Activated CD8-positive, alpha-beta memory T cell treated with anti-CD3 and anti-CD28 coated beads, Interleukin-2, amount 10 ng/mL, durations not matched to agents 7 days and 5 days (primary cell): ENCODE results near the gene MED10. TPM values are rescaled to one million over a fixed set of nuclear protein-coding genes. Genes with fewer than 3 reads are reported as not detected.
A peak's percentile ranks its signal among the peaks of the same experiment; 100 is the strongest.
"Not testable (repeated sequence)": the region's sequence is repeated elsewhere in the genome, so short reads cannot be mapped to it uniquely, and the experiment has no call there.

Source experiments
- ATAC-seq: fragments of 150-1000 bp; cut with Tn5 transposase; one replicate; pipeline ENCODE4 v1.10.0; 2021; ENCODE audit warnings: moderate library complexity
- CTCF ChIA-PET: fragments of 350-600 bp; sonication (Branson Sonifier 250); formaldehyde crosslinking; loops from one replicate; lab custom pipeline; 2021; ENCODE audit warnings: antibody characterized with exemption; lab: Charles Lee
- DNase-seq: peaks from one replicate; pipeline ENCODE4 v3.0.0-alpha.2; 2020
- H3K27ac Mint-ChIP-seq: one replicate; pipeline ENCODE4 v1.8.0; 2021; ENCODE audit warnings: mild to moderate bottlenecking, mixed read lengths
- H3K27me3 Mint-ChIP-seq: one replicate; pipeline ENCODE4 v1.8.0; 2021; ENCODE audit warnings: mixed read lengths
- H3K36me3 Mint-ChIP-seq: one replicate; pipeline ENCODE4 v1.8.0; 2021; ENCODE audit warnings: mild to moderate bottlenecking, mixed read lengths
- H3K4me1 Mint-ChIP-seq: one replicate; pipeline ENCODE4 v1.8.0; 2021; ENCODE audit warnings: mixed read lengths
- H3K4me3 Mint-ChIP-seq: one replicate; pipeline ENCODE4 v1.8.0; 2021; ENCODE audit warnings: mild to moderate bottlenecking, moderate library complexity, mixed read lengths
- H3K9me3 Mint-ChIP-seq: one replicate; pipeline ENCODE4 v1.8.0; 2022; ENCODE audit warnings: low read depth, mixed read lengths
- total RNA-seq, 2 experiments: library from RNA; stranded (reverse); gene quantifications; one replicate each; pipeline ENCODE4 v1.2.3, GENCODE V29; 2021

The MED10 gene
- total RNA-seq, 2 experiments from 2014 or later = 41.2 to 48.4 TPM

GRCh38 chr5:6376974-6377520 is 1.3 kb downstream of the MED10 start:
- no peaks in the 10 kb centered on the region for H3K9me3 Mint-ChIP-seq
- ATAC-seq (no peak), DNase-seq (no peak)
- peaks cover 56% of the 10 kb centered on the region for H3K36me3 Mint-ChIP-seq
- peak overlapping the region; percentile 94 for H3K4me3 Mint-ChIP-seq
- H3K4me1 Mint-ChIP-seq = peaks cover 51% of the 10 kb centered on the region
- H3K27me3 Mint-ChIP-seq = peaks cover under 1% of the 10 kb centered on the region
- CTCF ChIA-PET = interaction anchor here (0.7 kb wide), 1 partner anchor 9 kb away, joined by 3 read pairs; no protein-coding TSS in a partner anchor
- peak overlapping the region; percentile 93 for H3K27ac Mint-ChIP-seq

GRCh38 chr5:6373081-6373846 is 5.1 kb downstream of the MED10 start:
- H3K27ac Mint-ChIP-seq = no peak overlapping the region
- H3K27me3 Mint-ChIP-seq = no peaks in the 10 kb centered on the region
- CTCF ChIA-PET = interaction anchor here (1.4 kb wide), 1 partner anchor 13 kb away, joined by 3 read pairs; no protein-coding TSS in a partner anchor

GRCh38 chr5:6372251-6373080 is 5.9 kb downstream of the MED10 start:
- CTCF ChIA-PET = no interaction called here
- Mint-ChIP-seq H3K36me3 (peaks cover 66% of the 10 kb centered on the region), H3K27me3 (no peaks in the 10 kb centered on the region), H3K4me3 (no peak overlapping the region), H3K4me1 (peaks cover 41% of the 10 kb centered on the region), H3K27ac (no peak overlapping the region), H3K9me3 (no peaks in the 10 kb centered on the region)
- no peak for ATAC-seq
- peak; percentile 33 for DNase-seq

More at GRCh38 chr5:6373081-6373846, 5.1 kb downstream of the MED10 start:
- Mint-ChIP-seq H3K4me3 (no peak overlapping the region), H3K36me3 (peaks cover 67% of the 10 kb centered on the region), H3K4me1 (peaks cover 43% of the 10 kb centered on the region), H3K9me3 (no peaks in the 10 kb centered on the region)
- ATAC-seq (no peak), DNase-seq (peak; percentile 25)

- no peaks in the 10 kb centered on the region for H3K27me3 Mint-ChIP-seq
- peaks cover 56% of the 10 kb centered on the region for H3K36me3 Mint-ChIP-seq
- no peak overlapping the region for H3K27ac Mint-ChIP-seq
- CTCF ChIA-PET = no interaction called here
- no peaks in the 10 kb centered on the region for H3K9me3 Mint-ChIP-seq
- H3K4me3 Mint-ChIP-seq = no peak overlapping the region
- H3K4me1 Mint-ChIP-seq = peaks cover 32% of the 10 kb centered on the region
- peak; percentile 7 for DNase-seq
- ATAC-seq = no peak
These were observed 7.1 kb downstream of the MED10 start for GRCh38 chr5:6371079-6371810.

GRCh38 chr5:6370580-6370979 is 7.8 kb downstream of the MED10 start:
- no peak overlapping the region for H3K27ac Mint-ChIP-seq
- DNase-seq (peak; percentile 28), ATAC-seq (no peak)
- H3K27me3 Mint-ChIP-seq = no peaks in the 10 kb centered on the region
- H3K36me3 Mint-ChIP-seq = peaks cover 49% of the 10 kb centered on the region
- no peak overlapping the region for H3K4me3 Mint-ChIP-seq
- H3K9me3 Mint-ChIP-seq = no peaks in the 10 kb centered on the region
- H3K4me1 Mint-ChIP-seq = peaks cover 25% of the 10 kb centered on the region
- CTCF ChIA-PET = no interaction called here

- Mint-ChIP-seq H3K27ac (no peak overlapping the region), H3K9me3 (no peaks in the 10 kb centered on the region), H3K4me3 (no peak overlapping the region), H3K27me3 (no peaks in the 10 kb centered on the region), H3K4me1 (peaks cover 3% of the 10 kb centered on the region), H3K36me3 (peaks cover 25% of the 10 kb centered on the region)
- DNase-seq (peak; percentile 36), ATAC-seq (no peak)
- CTCF ChIA-PET = no interaction called here
These were observed 12.3 kb downstream of the MED10 start for GRCh38 chr5:6365977-6366590.

GRCh38 chr5:6365142-6365976 is 13.0 kb downstream of the MED10 start:
- ATAC-seq = no peak
- CTCF ChIA-PET = no interaction called here
- Mint-ChIP-seq H3K36me3 (peaks cover 22% of the 10 kb centered on the region), H3K27me3 (no peaks in the 10 kb centered on the region), H3K9me3 (no peaks in the 10 kb centered on the region), H3K27ac (no peak overlapping the region), H3K4me1 (peaks cover 8% of the 10 kb centered on the region), H3K4me3 (no peak overlapping the region)
- DNase-seq = peak; percentile 38

GRCh38 chr5:6363454-6364011 is 14.8 kb downstream of the MED10 start:
- Mint-ChIP-seq H3K36me3 (peaks cover 11% of the 10 kb centered on the region), H3K4me1 (peaks cover 16% of the 10 kb centered on the region)
- H3K27ac Mint-ChIP-seq, H3K9me3 Mint-ChIP-seq, H3K4me3 Mint-ChIP-seq, ATAC-seq, DNase-seq, CTCF ChIA-PET, H3K27me3 Mint-ChIP-seq: not testable (repeated sequence)

GRCh38 chr5:6362846-6363245 is 15.5 kb downstream of the MED10 start:
- no peak overlapping the region for H3K27ac Mint-ChIP-seq
- H3K4me3 Mint-ChIP-seq = no peak overlapping the region
- ATAC-seq (no peak), DNase-seq (peak; percentile 31)
- H3K27me3 Mint-ChIP-seq = no peaks in the 10 kb centered on the region
- no peaks in the 10 kb centered on the region for H3K9me3 Mint-ChIP-seq
- CTCF ChIA-PET = no interaction called here
- peaks cover 9% of the 10 kb centered on the region for H3K36me3 Mint-ChIP-seq
- peaks cover 16% of the 10 kb centered on the region for H3K4me1 Mint-ChIP-seq

- CTCF ChIA-PET = no interaction called here
- Mint-ChIP-seq H3K4me3 (no peak overlapping the region), H3K9me3 (no peaks in the 10 kb centered on the region), H3K4me1 (peaks cover 16% of the 10 kb centered on the region), H3K27me3 (no peaks in the 10 kb centered on the region), H3K27ac (no peak overlapping the region), H3K36me3 (peaks cover 9% of the 10 kb centered on the region)
- DNase-seq = no peak
- ATAC-seq = no peak
These were observed 17.2 kb downstream of the MED10 start for GRCh38 chr5:6361101-6361500.

- Mint-ChIP-seq H3K4me3 (peak overlapping the region; percentile 7), H3K27me3 (no peaks in the 10 kb centered on the region), H3K36me3 (peaks cover 9% of the 10 kb centered on the region), H3K9me3 (no peaks in the 10 kb centered on the region), H3K27ac (peak overlapping the region; percentile 72), H3K4me1 (peaks cover 16% of the 10 kb centered on the region)
- ATAC-seq = no peak
- no peak for DNase-seq
- CTCF ChIA-PET = interaction anchor here (1.2 kb wide), 1 partner anchor 13 kb away, joined by 3 read pairs; no protein-coding TSS in a partner anchor
These were observed 17.8 kb downstream of the MED10 start for GRCh38 chr5:6360323-6361072.
